ENCODE results near the gene EML6. TPM values are rescaled to one million over a fixed set of nuclear protein-coding genes. Genes with fewer than 3 reads are reported as not detected.
"Not testable (repeated sequence)": the region's sequence is repeated elsewhere in the genome, so short reads cannot be mapped to it uniquely, and the experiment has no call there.

EML6 gene
- total RNA-seq, 1 experiment from 2014 or later = 6.6 TPM

DNA sequence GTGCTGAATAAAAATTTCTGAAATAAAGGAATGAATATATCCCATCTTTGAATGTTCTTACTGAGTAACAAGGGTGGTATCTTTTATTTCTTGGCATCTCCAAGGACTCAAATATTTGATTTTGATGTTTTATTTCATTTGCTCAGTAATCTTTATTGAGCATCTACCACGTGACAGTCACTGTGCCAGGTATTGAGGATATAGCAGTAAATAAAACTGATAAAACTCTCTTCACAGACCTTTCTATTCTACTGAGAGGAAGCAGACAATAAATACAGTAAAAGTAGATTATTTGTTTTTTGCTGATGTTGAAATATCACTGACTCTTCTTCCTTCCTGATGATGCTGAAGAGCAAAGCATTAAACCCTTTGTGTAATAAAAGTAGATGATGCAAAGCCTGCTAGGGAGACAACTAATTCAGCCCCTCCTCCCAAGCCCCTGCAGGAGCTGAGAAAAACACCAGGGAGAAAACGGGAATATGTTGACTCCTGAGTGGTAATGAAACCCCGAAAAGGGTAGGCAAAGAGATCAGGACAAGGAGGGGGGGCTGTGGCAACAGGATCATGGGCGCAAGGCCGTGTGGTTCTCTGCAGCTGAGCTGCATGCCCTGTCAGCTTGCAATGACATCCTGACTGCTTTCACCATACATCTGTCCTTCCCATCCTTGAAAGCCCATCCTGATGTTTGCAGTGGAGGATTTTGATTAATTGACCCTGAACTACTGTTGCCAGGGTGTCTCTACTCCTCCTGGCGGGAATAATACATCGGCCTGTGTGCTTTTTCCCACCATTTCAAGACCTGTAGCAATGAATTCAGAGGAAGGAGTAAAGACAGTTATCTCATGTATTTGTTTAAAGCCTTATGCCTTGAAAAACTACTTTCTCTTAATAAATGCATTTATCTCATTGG, 117.4 kb downstream of the EML6 start:
- RAD21 ChIA-PET (ENCODE audit: low non-redundant PET in 1 of 2, low total read pairs in 2 of 2, uncharacterized antibody in 2 of 2, unreplicated experiment in 2 of 2) = no interaction called here
- DNase-seq (ENCODE audit: low read depth, low spot score) = no peak
- no peak overlapping the region for H2AFZ ChIP-seq (ENCODE audit: low read depth, low read length, poor library complexity, severe bottlenecking)
- no peaks in the 10 kb centered on the region for H3K27me3 ChIP-seq (ENCODE audit: insufficient read depth, low read length)
- no peaks in the 10 kb centered on the region for H3K4me1 ChIP-seq (ENCODE audit: control insufficient read depth in 1 of 2, insufficient read depth in 2 of 2, low read length in 2 of 2)
- CTCF ChIA-PET = interaction anchor here (2.8 kb wide), 1 partner anchor 733 kb away, joined by 18 read pairs; no protein-coding TSS in a partner anchor
- H3K9me3 ChIP-seq (ENCODE audit: control insufficient read depth in 1 of 2, insufficient read depth in 1 of 2, low read depth in 1 of 2, low read length in 2 of 2) = no peaks in the 10 kb centered on the region
- H4K20me1 ChIP-seq (ENCODE audit: insufficient read depth) = no peaks in the 10 kb centered on the region
- POLR2A ChIA-PET = no interaction called here
- H3K79me2 ChIP-seq (ENCODE audit: insufficient read depth, low read length) = no peaks in the 10 kb centered on the region
- no peaks in the 10 kb centered on the region for H3K36me3 ChIP-seq (ENCODE audit: control insufficient read depth in 1 of 2, insufficient read depth in 2 of 2, low read length in 2 of 2)
- H3K27ac ChIP-seq (ENCODE audit: low read depth, low read length) = no peak overlapping the region
- no peak for TF ChIP-seq ZFX (IDR thresholded peaks at IDR 0.05)
- no peak for TF ChIP-seq POLR2A (IDR thresholded peaks at IDR 0.05; ENCODE audit: borderline replicate concordance, extremely low read depth, insufficient read depth, insufficient read length)
- TF ChIP-seq RAD21 (IDR thresholded peaks at IDR 0.05; ENCODE audit: low read depth) = no peak
- no peak for TF ChIP-seq YY1 (IDR thresholded peaks at IDR 0.05; ENCODE audit: extremely low read depth, insufficient replicate concordance, low read depth, low read length)
- no peak for TF ChIP-seq TCF7L2 (IDR thresholded peaks at IDR 0.05; ENCODE audit: borderline replicate concordance, extremely low read depth, insufficient read depth, insufficient read length)
- TF ChIP-seq JUND (IDR thresholded peaks at IDR 0.05) = no peak
- TF ChIP-seq CEBPB (IDR thresholded peaks at IDR 0.05; ENCODE audit: low read depth) = no peak
- TF ChIP-seq POLR2AphosphoS5 (IDR thresholded peaks at IDR 0.05; ENCODE audit: low read depth, low read length) = no peak
- TF ChIP-seq EZH2phosphoT487 (IDR thresholded peaks at IDR 0.05; ENCODE audit: borderline replicate concordance) = no peak
- TF ChIP-seq, protein P1, sequence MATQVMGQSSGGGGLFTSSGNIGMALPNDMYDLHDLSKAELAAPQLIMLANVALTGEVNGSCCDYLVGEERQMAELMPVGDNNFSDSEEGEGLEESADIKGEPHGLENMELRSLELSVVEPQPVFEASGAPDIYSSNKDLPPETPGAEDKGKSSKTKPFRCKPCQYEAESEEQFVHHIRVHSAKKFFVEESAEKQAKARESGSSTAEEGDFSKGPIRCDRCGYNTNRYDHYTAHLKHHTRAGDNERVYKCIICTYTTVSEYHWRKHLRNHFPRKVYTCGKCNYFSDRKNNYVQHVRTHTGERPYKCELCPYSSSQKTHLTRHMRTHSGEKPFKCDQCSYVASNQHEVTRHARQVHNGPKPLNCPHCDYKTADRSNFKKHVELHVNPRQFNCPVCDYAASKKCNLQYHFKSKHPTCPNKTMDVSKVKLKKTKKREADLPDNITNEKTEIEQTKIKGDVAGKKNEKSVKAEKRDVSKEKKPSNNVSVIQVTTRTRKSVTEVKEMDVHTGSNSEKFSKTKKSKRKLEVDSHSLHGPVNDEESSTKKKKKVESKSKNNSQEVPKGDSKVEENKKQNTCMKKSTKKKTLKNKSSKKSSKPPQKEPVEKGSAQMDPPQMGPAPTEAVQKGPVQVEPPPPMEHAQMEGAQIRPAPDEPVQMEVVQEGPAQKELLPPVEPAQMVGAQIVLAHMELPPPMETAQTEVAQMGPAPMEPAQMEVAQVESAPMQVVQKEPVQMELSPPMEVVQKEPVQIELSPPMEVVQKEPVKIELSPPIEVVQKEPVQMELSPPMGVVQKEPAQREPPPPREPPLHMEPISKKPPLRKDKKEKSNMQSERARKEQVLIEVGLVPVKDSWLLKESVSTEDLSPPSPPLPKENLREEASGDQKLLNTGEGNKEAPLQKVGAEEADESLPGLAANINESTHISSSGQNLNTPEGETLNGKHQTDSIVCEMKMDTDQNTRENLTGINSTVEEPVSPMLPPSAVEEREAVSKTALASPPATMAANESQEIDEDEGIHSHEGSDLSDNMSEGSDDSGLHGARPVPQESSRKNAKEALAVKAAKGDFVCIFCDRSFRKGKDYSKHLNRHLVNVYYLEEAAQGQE (IDR thresholded peaks at IDR 0.05; ENCODE audit: low read depth) = no peak
- TF ChIP-seq EZH2 (IDR thresholded peaks at IDR 0.05) = no peak
- H3K9ac ChIP-seq (ENCODE audit: low read length) = no peak overlapping the region
- no peaks in the 10 kb centered on the region for H3K9me2 ChIP-seq (ENCODE audit: insufficient read depth)
- no peak for ATAC-seq
- no peak overlapping the region for H3K4me3 ChIP-seq (replicated peaks in 1 of 2; ENCODE audit: low read depth in 1 of 2, low read length in 2 of 2)
- BruUV-seq (replicated peaks) = no TSS peak
- H3K4me2 ChIP-seq (ENCODE audit: low read length) = no peak overlapping the region
- intact Hi-C loops (cut with micrococcal nuclease) = no loop called here

DNA sequence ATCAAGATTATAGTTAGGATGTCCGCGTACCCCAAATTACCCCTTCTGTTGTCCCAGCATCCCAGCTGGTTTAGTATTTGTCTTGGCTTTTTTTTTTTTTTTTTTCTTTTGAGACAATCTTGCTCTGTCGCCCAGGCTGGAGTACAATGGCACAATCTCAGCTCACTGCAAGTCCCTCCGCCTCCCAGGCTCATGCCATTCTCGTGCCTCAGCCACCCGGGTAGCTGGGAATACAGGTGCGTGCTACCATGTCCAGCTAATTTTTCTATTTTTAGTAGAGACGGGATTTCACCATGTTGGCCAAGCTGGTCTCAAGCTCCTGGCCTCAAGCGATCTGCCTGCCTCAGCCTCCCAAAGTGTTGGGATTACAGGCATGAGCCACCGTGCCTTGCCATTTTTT, 118.0 kb downstream of the EML6 start:
- H4K20me1 ChIP-seq (ENCODE audit: insufficient read depth); H3K27me3 ChIP-seq (ENCODE audit: insufficient read depth, low read length); H3K9me3 ChIP-seq (ENCODE audit: control insufficient read depth in 1 of 2, insufficient read depth in 1 of 2, low read depth in 1 of 2, low read length in 2 of 2); H2AFZ ChIP-seq (ENCODE audit: low read depth, low read length, poor library complexity, severe bottlenecking); CTCF ChIA-PET; H3K4me3 ChIP-seq (replicated peaks in 1 of 2; ENCODE audit: low read depth in 1 of 2, low read length in 2 of 2); DNase-seq (ENCODE audit: low read depth, low spot score); ATAC-seq; H3K9ac ChIP-seq (ENCODE audit: low read length); H3K27ac ChIP-seq (ENCODE audit: low read depth, low read length); H3K36me3 ChIP-seq (ENCODE audit: control insufficient read depth in 1 of 2, insufficient read depth in 2 of 2, low read length in 2 of 2); H3K4me2 ChIP-seq (ENCODE audit: low read length); H3K4me1 ChIP-seq (ENCODE audit: control insufficient read depth in 1 of 2, insufficient read depth in 2 of 2, low read length in 2 of 2); H3K9me2 ChIP-seq (ENCODE audit: insufficient read depth); intact Hi-C loops (cut with micrococcal nuclease); RAD21 ChIA-PET (ENCODE audit: low non-redundant PET in 1 of 2, low total read pairs in 2 of 2, uncharacterized antibody in 2 of 2, unreplicated experiment in 2 of 2); POLR2A ChIA-PET; H3K79me2 ChIP-seq (ENCODE audit: insufficient read depth, low read length); BruUV-seq (replicated peaks): not testable (repeated sequence)

Data from HCT116 (cell line).